ENCODE data around the gene BAD. TPM values are rescaled to one million over a fixed set of nuclear protein-coding genes. Genes with fewer than 3 reads are reported as not detected.
A peak's percentile ranks its signal among the peaks of the same experiment; 100 is the strongest.

Gene BAD
- total and polyA plus RNA-seq, 2 of the 13 experiments (the other 11 are each of a cell fraction or from before 2014, with no cell fraction given), result 17.9 to 28.5 TPM

DNA sequence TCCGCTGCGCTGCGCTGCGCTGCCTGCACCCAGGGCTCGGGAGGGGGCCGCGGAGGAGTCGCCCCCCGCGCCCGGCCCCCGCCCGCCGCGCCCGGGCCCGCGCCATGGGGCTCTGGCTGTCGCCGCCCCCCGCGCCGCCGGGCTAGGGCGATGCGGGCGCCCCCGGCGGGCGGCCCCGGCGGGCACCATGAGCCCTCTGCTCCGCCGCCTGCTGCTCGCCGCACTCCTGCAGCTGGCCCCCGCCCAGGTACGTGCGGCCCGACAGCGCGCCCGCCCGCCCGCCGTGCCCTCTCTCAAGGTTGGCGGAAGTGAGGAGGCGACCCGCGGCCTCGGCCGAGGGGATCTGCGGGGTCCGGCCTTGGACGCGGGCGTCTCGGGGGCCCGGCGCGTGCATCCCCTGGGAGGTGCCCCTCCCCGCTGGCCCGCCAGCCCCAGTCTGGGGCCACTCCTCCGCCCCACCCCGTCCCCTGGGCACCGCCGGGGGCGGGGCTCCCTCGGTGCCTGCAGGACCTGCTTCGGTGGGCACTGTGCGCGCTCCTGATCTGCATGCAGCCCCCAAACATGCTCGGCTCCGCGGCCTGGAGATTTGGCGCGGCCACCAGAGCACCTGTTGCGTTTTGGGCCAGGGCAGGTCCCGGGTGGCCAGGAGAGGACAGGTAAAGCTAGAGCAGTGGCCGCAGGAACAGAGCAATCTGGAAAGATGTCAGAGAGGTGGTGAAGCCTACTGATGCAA, 49.7 kb downstream of the BAD start (continued):
- TF ChIP-seq ZNF687 (CRISPR knock-in tag; IDR thresholded peaks at IDR 0.05), result peak; percentile 69
- TF ChIP-seq SMYD3 (CRISPR knock-in tag; IDR thresholded peaks at IDR 0.05), result no peak
- TF ChIP-seq IKZF4 (CRISPR knock-in tag; IDR thresholded peaks at IDR 0.05; ENCODE audit: borderline replicate concordance, low read depth, not compliant biosample characterization), result no peak
- peak; percentile 63; the same call in 1 of the 2 replicates for TF ChIP-seq MAZ (IDR thresholded peaks at IDR 0.05; ENCODE audit: borderline replicate concordance, low read depth, low read length)
- TF ChIP-seq MAZ (CRISPR knock-in tag; IDR thresholded peaks at IDR 0.05; ENCODE audit: low read depth), result 0 out of 2 replicates have a peak, but pooled peaks have one; percentile 29
- TF ChIP-seq ZNF577 (CRISPR knock-in tag; IDR thresholded peaks at IDR 0.05; ENCODE audit: borderline replicate concordance, low read depth), result no peak
- no peak for TF ChIP-seq GRHL1 (CRISPR knock-in tag; conservative IDR thresholded peaks at IDR 0.05)
- no peak for TF ChIP-seq TOPORS (CRISPR knock-in tag; IDR thresholded peaks at IDR 0.05)
- TF ChIP-seq ZNF790 (CRISPR knock-in tag; IDR thresholded peaks at IDR 0.05; ENCODE audit: borderline replicate concordance), result peak; percentile 60; the same call in 1 of the 2 replicates
- TF ChIP-seq ZNF292 (CRISPR knock-in tag; IDR thresholded peaks at IDR 0.05; ENCODE audit: borderline replicate concordance, low read depth), result no peak
- no peak for TF ChIP-seq ZIK1 (CRISPR knock-in tag; IDR thresholded peaks at IDR 0.05; ENCODE audit: borderline replicate concordance, low read depth)
- TF ChIP-seq NONO (IDR thresholded peaks at IDR 0.05), result no peak
- no peak; the same call in 1 of the 2 replicates for TF ChIP-seq NONO (CRISPR knock-in tag; conservative IDR thresholded peaks at IDR 0.05)
- TF ChIP-seq RFXANK (CRISPR knock-in tag; IDR thresholded peaks at IDR 0.05), result no peak
- TF ChIP-seq, protein P1, sequence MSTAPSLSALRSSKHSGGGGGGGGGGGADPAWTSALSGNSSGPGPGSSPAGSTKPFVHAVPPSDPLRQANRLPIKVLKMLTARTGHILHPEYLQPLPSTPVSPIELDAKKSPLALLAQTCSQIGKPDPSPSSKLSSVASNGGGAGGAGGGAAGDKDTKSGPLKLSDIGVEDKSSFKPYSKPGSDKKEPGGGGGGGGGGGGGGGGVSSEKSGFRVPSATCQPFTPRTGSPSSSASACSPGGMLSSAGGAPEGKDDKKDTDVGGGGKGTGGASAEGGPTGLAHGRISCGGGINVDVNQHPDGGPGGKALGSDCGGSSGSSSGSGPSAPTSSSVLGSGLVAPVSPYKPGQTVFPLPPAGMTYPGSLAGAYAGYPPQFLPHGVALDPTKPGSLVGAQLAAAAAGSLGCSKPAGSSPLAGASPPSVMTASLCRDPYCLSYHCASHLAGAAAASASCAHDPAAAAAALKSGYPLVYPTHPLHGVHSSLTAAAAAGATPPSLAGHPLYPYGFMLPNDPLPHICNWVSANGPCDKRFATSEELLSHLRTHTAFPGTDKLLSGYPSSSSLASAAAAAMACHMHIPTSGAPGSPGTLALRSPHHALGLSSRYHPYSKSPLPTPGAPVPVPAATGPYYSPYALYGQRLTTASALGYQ (CRISPR knock-in tag; IDR thresholded peaks at IDR 0.05), result no peak
- no peak for TF ChIP-seq ZNF256 (CRISPR knock-in tag; conservative IDR thresholded peaks at IDR 0.05)
- TF ChIP-seq, protein P2, sequence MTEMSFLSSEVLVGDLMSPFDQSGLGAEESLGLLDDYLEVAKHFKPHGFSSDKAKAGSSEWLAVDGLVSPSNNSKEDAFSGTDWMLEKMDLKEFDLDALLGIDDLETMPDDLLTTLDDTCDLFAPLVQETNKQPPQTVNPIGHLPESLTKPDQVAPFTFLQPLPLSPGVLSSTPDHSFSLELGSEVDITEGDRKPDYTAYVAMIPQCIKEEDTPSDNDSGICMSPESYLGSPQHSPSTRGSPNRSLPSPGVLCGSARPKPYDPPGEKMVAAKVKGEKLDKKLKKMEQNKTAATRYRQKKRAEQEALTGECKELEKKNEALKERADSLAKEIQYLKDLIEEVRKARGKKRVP (CRISPR knock-in tag; IDR thresholded peaks at IDR 0.05), result no peak
- no peak for TF ChIP-seq ZMYM4 (CRISPR knock-in tag; IDR thresholded peaks at IDR 0.05)
- no peak for TF ChIP-seq RXRA (CRISPR knock-in tag; IDR thresholded peaks at IDR 0.05)
